ENCODE measurements around the gene SAMM50. TPM values are rescaled to one million over a fixed set of nuclear protein-coding genes. Genes with fewer than 3 reads are reported as not detected.

The SAMM50 gene
- total RNA-seq, 1 donor from 2014 or later, result 48.0 TPM

DNA sequence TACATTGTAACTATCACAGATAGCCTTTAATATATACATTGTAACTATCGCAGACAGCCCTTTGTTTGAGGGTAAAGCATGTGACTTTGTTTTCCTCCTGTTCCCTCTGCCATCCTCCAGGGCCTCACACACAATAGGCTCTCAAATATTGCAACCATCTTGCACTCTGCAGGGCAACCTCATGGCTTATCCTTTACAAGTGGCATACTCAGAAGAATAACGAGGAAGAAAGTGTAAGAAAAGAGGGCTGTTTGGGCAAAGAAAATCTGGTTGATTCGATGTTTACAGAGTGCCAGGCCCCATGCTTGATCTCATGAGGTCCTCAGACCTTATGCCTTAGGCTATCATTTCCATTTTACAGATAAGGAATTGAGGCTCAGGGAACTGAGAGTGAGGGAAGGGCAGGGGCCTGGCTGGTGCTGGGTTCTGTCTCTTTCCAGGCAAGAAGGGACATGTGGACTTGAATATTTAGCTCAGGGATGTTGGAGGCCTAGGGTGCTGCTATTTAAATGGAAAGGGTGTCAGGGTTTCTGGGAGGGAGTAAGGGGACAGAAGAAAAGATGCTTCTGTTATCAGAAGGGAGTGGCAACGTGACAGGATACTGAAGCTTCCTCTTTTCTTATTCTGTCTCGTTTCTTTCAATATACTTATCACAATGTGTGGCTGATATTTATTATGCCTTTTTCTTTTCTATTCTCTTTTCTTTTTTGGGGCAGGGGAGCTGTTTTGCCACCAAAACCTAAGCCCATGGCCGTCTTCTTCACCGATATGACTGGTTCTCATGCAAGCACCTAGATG is 1.1 kb upstream of the SAMM50 start:
- peaks cover 20% of the 10 kb centered on the region for H3K4me1 Mint-ChIP-seq (ENCODE audit: low read depth, unreplicated experiment)
- TF ChIP-seq, protein P1, sequence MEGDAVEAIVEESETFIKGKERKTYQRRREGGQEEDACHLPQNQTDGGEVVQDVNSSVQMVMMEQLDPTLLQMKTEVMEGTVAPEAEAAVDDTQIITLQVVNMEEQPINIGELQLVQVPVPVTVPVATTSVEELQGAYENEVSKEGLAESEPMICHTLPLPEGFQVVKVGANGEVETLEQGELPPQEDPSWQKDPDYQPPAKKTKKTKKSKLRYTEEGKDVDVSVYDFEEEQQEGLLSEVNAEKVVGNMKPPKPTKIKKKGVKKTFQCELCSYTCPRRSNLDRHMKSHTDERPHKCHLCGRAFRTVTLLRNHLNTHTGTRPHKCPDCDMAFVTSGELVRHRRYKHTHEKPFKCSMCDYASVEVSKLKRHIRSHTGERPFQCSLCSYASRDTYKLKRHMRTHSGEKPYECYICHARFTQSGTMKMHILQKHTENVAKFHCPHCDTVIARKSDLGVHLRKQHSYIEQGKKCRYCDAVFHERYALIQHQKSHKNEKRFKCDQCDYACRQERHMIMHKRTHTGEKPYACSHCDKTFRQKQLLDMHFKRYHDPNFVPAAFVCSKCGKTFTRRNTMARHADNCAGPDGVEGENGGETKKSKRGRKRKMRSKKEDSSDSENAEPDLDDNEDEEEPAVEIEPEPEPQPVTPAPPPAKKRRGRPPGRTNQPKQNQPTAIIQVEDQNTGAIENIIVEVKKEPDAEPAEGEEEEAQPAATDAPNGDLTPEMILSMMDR (IDR thresholded peaks at IDR 0.05; ENCODE audit: partially characterized antibody, unreplicated experiment), result no peak
- H3K27me3 Mint-ChIP-seq (ENCODE audit: unreplicated experiment), result peaks cover 9% of the 10 kb centered on the region
- H3K27ac Mint-ChIP-seq (ENCODE audit: unreplicated experiment), result peak overlapping the region; percentile 91
- H3K36me3 Mint-ChIP-seq (ENCODE audit: unreplicated experiment), result no peaks in the 10 kb centered on the region
- H3K9me3 Mint-ChIP-seq (ENCODE audit: unreplicated experiment), result peaks cover 4% of the 10 kb centered on the region
- DNase-seq, result no peak
- H3K4me3 Mint-ChIP-seq (ENCODE audit: unreplicated experiment), result peak overlapping the region; percentile 99

DNA sequence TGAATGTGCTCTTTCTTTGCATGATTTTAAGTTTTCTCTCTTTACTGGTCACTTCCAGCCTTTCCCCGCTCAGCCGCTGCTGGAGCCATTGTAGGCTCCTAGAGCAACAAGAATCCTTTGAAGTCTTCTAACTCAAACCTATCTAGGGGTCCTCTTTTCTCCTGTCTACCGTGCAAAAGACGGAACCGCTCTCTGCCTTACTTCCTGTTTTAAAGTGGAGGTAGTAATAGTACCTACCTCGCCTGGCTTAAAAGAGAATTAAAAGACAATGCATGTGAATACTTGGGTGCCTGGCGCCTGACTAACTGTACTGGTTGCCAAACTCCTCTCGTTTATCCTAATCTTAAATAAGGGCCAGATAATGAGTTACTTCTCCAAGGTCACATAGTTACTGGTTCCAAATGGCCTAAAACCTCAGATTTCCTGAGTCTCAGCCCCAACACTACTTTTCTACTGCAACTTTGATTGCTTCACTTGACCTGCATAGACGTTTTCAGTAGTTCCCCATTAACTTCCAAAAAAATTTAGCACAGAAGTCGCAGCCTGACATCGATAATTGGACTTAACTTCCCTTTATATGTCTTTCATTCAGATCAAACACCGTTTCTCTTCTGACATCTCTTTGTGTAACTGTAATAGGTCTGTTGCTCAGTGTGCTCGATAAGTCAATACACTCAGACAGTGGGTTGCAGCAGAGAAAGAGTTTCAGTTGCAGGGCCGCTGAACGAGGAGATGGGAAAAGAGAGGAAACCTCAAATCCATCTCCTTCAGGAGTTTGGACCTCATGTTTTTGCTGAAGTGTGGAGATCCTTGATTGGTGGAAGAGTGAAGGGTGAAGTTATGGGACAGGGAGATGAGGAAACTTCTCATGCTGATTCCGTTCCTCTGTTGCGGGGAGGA is 891 bp downstream of the SAMM50 start:
- Mint-ChIP-seq H3K4me3 (ENCODE audit: unreplicated experiment) (peak overlapping the region; percentile 99), H3K27ac (ENCODE audit: unreplicated experiment) (peak overlapping the region; percentile 91), H3K36me3 (ENCODE audit: unreplicated experiment) (no peaks in the 10 kb centered on the region), H3K4me1 (ENCODE audit: low read depth, unreplicated experiment) (peaks cover 20% of the 10 kb centered on the region), H3K27me3 (ENCODE audit: unreplicated experiment) (peaks cover 9% of the 10 kb centered on the region), H3K9me3 (ENCODE audit: unreplicated experiment) (peaks cover 4% of the 10 kb centered on the region)
- TF ChIP-seq, protein P1 (IDR thresholded peaks at IDR 0.05; ENCODE audit: partially characterized antibody, unreplicated experiment), result no peak
- DNase-seq, result no peak

DNA sequence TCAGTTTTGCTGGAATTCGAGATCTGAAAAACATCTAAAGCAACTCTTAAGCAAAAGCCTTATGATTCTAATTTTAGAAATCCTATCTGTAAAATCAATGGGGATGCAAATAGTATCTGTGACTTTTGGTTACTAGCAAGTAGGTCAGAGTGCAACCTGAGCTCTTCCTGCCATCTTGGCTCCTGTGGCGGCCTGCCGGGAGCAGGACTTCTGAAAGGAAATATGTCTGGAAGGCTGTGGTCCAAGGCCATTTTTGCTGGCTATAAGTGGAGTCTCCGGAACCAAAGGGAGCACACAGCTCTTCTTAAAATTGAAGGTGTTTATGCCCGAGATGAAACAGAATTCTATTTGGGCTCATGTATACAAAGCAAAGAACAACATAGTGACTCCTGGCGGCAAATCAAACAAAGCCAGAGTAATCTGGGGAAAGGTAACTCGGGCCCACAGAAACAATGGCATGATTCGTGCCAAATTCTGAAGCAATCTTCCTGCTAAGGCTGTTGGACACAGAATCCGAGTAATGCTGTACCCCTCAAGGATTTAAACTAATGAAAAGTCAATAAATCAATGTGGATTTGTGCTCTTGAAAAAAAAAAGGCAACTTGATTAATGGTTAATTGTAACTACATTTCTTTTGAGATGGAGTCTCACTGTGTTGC is 1.7 kb downstream of the SAMM50 start:
- TF ChIP-seq, protein P1 (IDR thresholded peaks at IDR 0.05; ENCODE audit: partially characterized antibody, unreplicated experiment), result no peak
- Mint-ChIP-seq H3K9me3 (ENCODE audit: unreplicated experiment) (peaks cover 4% of the 10 kb centered on the region), H3K36me3 (ENCODE audit: unreplicated experiment) (no peaks in the 10 kb centered on the region), H3K27ac (ENCODE audit: unreplicated experiment) (no peak overlapping the region), H3K27me3 (ENCODE audit: unreplicated experiment) (peaks cover 9% of the 10 kb centered on the region), H3K4me1 (ENCODE audit: low read depth, unreplicated experiment) (peaks cover 20% of the 10 kb centered on the region), H3K4me3 (ENCODE audit: unreplicated experiment) (peak overlapping the region; percentile 99)
- DNase-seq, result no peak

DNA sequence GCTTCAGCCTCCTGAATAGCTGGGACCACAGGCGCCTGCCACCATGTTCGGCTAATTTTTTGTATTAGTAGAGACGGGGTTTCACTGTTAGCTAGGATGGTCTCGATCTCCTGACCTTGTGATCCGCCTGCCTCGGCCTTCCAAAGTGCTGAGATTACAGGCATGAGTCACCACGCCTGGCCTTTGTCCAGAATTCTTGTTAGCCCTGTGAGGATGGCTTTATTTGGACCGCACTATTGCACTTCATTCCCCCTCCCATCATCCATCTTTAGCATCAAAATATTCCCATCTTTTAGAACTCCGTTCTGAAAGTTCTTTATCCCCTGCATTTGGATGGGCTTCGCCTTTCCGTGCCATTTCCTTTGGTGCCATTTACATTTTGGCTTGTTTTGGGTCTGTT is 2.6 kb downstream of the SAMM50 start:
- TF ChIP-seq, protein P1 (IDR thresholded peaks at IDR 0.05; ENCODE audit: partially characterized antibody, unreplicated experiment), result no peak
- H3K9me3 Mint-ChIP-seq (ENCODE audit: unreplicated experiment), result peaks cover 4% of the 10 kb centered on the region
- DNase-seq, result no peak
- no peak overlapping the region for H3K4me3 Mint-ChIP-seq (ENCODE audit: unreplicated experiment)
- no peaks in the 10 kb centered on the region for H3K36me3 Mint-ChIP-seq (ENCODE audit: unreplicated experiment)
- peaks cover 8% of the 10 kb centered on the region for H3K27me3 Mint-ChIP-seq (ENCODE audit: unreplicated experiment)
- no peak overlapping the region for H3K27ac Mint-ChIP-seq (ENCODE audit: unreplicated experiment)
- peaks cover 20% of the 10 kb centered on the region for H3K4me1 Mint-ChIP-seq (ENCODE audit: low read depth, unreplicated experiment)

All from glutamatergic neuron (in vitro differentiated cells).